ENCODE measurements around the gene RNF208.
A peak's percentile ranks its signal among the peaks of the same experiment; 100 is the strongest.
"Not testable (repeated sequence)": the region's sequence is repeated elsewhere in the genome, so short reads cannot be mapped to it uniquely, and the experiment has no call there.

The RNF208 gene

DNA sequence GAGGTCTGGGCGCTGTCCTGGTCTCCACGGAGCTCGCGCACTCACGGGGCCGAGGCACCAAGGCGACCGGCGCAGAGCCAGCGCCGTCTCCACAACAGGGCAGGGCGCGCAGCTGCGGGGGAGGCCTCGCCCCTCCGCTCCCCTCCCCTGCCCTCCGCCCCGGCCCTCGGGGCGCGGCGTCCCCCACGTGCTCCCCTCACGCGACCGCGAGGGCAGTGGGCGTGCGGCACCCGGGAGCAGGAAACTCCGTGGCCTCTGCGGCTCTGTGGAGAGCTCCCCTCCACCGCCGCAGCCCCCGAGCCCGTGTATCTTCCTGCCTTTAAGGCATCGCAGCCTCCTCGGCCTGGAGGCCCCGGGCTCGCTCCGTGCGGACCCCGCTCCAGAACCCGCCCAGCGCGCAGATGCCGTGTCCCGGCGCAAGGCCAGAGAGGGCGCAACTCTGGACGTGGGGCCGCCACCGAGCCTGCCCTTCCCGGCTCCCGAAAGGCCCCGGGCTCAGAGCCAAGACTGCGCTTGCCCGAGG is 18.3 kb upstream of the RNF208 start:
- H3K36me3 ChIP-seq, result peaks cover 24% of the 10 kb centered on the region
- peak overlapping the region; percentile 76 for H3K4me3 ChIP-seq (ENCODE audit: low read depth, low read length)
- H3K9me3 ChIP-seq, result no peaks in the 10 kb centered on the region
- H3K4me1 ChIP-seq, result peaks cover 20% of the 10 kb centered on the region
- no peaks in the 10 kb centered on the region for H3K27me3 ChIP-seq
- TF ChIP-seq, protein P1, sequence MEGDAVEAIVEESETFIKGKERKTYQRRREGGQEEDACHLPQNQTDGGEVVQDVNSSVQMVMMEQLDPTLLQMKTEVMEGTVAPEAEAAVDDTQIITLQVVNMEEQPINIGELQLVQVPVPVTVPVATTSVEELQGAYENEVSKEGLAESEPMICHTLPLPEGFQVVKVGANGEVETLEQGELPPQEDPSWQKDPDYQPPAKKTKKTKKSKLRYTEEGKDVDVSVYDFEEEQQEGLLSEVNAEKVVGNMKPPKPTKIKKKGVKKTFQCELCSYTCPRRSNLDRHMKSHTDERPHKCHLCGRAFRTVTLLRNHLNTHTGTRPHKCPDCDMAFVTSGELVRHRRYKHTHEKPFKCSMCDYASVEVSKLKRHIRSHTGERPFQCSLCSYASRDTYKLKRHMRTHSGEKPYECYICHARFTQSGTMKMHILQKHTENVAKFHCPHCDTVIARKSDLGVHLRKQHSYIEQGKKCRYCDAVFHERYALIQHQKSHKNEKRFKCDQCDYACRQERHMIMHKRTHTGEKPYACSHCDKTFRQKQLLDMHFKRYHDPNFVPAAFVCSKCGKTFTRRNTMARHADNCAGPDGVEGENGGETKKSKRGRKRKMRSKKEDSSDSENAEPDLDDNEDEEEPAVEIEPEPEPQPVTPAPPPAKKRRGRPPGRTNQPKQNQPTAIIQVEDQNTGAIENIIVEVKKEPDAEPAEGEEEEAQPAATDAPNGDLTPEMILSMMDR (IDR thresholded peaks at IDR 0.05; ENCODE audit: low read depth, low read length), result peak; percentile 9; the same call in 1 of the 2 replicates
- peak; percentile 75 for DNase-seq

DNA sequence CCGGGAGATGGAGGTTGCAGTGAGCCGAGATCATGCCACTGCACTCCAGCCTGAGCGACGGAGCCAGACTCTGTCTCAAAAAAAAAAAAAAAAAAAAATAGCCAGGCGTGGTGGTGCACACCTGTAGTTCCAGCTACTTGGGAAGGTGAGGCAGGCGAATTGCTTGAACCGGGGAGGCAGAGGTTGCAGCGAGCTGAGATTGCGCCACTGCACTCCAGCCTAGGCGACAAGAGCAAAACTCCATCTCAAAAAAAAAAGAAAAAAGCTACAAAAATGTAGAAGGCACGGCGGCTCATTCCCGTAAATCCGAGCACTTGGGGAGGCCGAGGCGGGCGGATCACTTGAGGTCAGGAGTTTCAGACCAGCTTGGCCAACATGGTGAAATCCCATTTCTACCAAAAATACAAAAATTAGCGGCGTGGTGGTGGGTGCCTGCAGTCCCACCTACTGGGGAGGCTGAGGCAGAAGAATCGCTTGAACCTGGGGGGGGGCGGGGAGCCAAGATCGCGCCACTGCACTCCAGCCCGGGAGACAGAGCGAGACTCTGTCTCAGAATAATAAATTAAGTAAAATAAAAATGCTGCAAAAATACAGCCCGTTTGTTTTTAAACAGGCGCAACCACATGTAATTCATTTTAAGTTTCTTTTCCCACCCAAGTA is 17.6 kb upstream of the RNF208 start:
- H3K9me3 ChIP-seq, H3K27me3 ChIP-seq, DNase-seq: not testable (repeated sequence)
- Histone ChIP-seq H3K36me3 (peaks cover 24% of the 10 kb centered on the region), H3K4me3 (ENCODE audit: low read depth, low read length) (peak overlapping the region; percentile 76), H3K4me1 (peaks cover 19% of the 10 kb centered on the region)

- TF ChIP-seq, protein P1 (IDR thresholded peaks at IDR 0.05; ENCODE audit: low read depth, low read length), result no peak
- no peaks in the 10 kb centered on the region for H3K9me3 ChIP-seq
- no peak overlapping the region for H3K4me3 ChIP-seq (ENCODE audit: low read depth, low read length)
- H3K4me1 ChIP-seq, result peaks cover 10% of the 10 kb centered on the region
- DNase-seq, result no peak
- peaks cover 14% of the 10 kb centered on the region for H3K36me3 ChIP-seq
- H3K27me3 ChIP-seq, result no peaks in the 10 kb centered on the region
Measured at GRCh38 chr9:137237759-137238726, 16.0 kb upstream of the RNF208 start.

DNA sequence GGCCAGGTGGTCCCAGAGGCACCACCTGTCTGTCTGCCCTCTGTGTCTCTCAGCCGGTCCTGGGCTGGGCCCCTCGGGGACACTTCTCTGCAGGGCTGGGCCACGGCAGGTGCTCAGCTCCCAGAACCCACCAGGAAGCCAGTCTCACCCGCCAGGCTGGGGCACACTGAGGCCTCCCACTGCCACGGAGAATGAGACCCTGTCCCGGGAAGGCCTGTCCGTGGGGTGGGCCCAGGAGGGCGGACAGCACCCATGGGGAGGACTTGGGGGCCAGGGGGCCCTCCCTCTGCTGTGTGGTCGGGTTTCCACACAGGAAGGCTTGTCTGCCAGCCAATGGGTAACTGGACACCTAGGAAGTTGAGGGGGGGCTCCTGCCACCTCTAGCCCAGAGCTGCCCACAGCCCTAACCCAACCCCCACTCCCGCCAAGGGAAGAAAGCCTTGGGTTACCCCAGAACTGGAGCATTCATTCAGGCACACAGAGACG is 14.9 kb upstream of the RNF208 start:
- peaks cover 3% of the 10 kb centered on the region for H3K36me3 ChIP-seq
- no peaks in the 10 kb centered on the region for H3K27me3 ChIP-seq
- TF ChIP-seq, protein P1 (IDR thresholded peaks at IDR 0.05; ENCODE audit: low read depth, low read length), result no peak
- peaks cover 4% of the 10 kb centered on the region for H3K4me1 ChIP-seq
- no peak overlapping the region for H3K4me3 ChIP-seq (ENCODE audit: low read depth, low read length)
- H3K9me3 ChIP-seq, result no peaks in the 10 kb centered on the region
- DNase-seq, result no peak

DNA sequence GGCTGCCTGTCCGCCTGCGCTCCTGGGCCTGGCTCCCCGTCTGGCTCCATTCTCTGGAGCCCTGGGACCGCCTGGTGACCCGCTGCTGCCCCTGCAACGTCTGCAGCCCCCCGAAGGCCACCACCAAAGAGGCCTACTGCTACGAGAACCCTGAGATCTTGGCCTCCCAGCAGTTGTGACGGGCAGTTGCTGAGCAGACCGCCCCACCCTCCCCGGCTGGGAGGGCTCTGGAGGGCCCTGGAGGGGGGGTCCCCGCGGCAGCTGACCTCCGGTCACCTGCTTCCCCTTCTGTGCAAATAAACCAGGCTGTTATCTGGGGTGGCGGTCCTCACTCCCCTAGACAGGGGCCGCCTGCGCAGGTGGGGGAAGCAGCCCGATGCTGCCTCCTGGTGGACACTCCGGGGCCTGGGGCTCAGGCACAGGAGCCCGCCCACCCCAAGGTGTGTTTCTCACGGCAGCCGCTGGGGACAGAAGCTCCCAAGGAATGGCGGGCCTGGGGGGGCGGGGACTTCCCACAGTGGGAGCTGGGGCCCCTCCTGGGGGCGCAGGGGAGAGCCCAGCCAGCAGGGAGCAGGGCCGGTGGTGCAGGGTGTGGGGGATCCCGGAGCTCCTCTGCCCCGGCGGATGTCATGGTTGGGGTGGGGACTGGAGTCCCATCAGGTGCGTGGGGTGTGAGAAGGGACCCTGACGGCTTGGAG is 14.3 kb upstream of the RNF208 start:
- no peak overlapping the region for H3K4me3 ChIP-seq (ENCODE audit: low read depth, low read length)
- H3K4me1 ChIP-seq, result peaks cover 4% of the 10 kb centered on the region

More for the DNA sequence above, 14.3 kb upstream of the RNF208 start:
- TF ChIP-seq, protein P1 (IDR thresholded peaks at IDR 0.05; ENCODE audit: low read depth, low read length), result peak; percentile 95
- Histone ChIP-seq H3K9me3 (no peaks in the 10 kb centered on the region), H3K27me3 (no peaks in the 10 kb centered on the region), H3K36me3 (no peaks in the 10 kb centered on the region)
- DNase-seq, result peak; percentile 94

Measured in BE2C (cell line).